ENCODE results near the gene LMTK2. TPM values are rescaled to one million over a fixed set of nuclear protein-coding genes. Genes with fewer than 3 reads are reported as not detected.

LMTK2 gene
- total RNA-seq, 1 experiment from 2014 or later: 11.1 TPM

Other genes starting within 250 kb of the LMTK2 start
- 15.8 and 19.9 TPM in 2 replicates for gene ASNS, start 234.5 kb upstream of the LMTK2 start, total RNA-seq (2014; rRNA removed)
- not detected in 2 replicates for gene OCM2, start 116.7 kb upstream of the LMTK2 start, total RNA-seq (2014; rRNA removed)
- gene BHLHA15, start 104.6 kb downstream of the LMTK2 start, total RNA-seq (2014; rRNA removed): 0.45 TPM in 1 of 2 replicates, not detected in the other
- gene TECPR1, start 145.4 kb downstream of the LMTK2 start, total RNA-seq (2014; rRNA removed): 36.5 and 61.1 TPM in 2 replicates
- gene BRI3, start 174.8 kb downstream of the LMTK2 start, total RNA-seq (2014; rRNA removed): 49.6 and 67.6 TPM in 2 replicates